Activated CD4-positive, alpha-beta T cell treated with anti-CD3 and anti-CD28 coated beads, Interleukin-10, Interleukin-2, amounts not matched to agents 100 ng/mL and 50 ng/mL, durations not matched to agents 16 hours and 8 hours (primary cell): ENCODE measurements around the gene SUN3.

Experiments used
- DNase-seq: peaks from one replicate; pipeline ENCODE4 v3.0.0-alpha.2; 2020

SUN3 gene

GRCh38 chr7:47973739-47974138, 55.2 kb downstream of the SUN3 start:
- DNase-seq, result no peak

GRCh38 chr7:47970761-47971160, 58.1 kb downstream of the SUN3 start:
- no peak for DNase-seq

DNA sequence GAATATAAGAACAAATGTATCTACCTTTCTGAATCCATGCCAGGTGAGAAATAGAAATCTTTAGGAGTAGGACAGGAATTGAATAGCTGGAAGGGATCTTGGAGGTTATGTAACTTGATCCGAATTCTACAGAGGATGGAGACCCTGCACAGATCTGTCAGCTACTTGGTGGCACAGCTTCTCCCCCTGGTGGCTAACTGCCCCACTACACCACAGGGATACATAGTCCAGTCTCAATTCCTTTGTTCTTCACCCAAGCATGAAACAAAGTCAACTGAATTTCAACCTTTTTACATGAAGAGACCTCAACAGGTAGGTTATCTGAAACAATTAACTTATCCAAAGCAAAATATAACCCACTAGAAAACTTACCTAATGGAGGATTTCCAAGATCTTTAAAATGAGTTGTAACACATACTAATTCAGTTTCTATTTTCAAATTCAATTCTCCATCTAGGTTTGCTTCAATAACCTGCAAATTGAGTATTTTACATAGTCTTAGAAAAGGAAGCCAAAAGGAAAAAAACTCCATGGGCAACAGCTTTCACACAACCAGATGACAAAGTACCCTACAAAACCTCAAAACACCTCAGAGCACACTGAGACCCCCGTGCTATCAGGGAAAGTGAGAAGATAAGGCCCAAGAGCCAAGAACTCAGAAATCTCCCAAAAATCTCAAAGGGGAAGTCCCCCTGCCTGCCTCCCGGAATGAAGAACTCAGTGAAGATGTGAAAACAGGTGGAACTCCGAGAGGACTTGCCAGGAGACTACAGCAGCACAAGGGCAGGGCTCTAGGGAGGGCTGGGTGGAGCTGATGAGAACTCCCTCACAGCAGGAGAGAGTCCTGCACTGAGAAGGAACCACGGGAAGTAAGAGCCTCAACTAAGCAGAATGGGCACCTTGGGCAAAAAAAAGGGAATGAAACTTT, 59.8 kb downstream of the SUN3 start:
- peak; percentile 68 for DNase-seq

- no peak for DNase-seq
These were observed 61.2 kb downstream of the SUN3 start for GRCh38 chr7:47967708-47968107.

DNA sequence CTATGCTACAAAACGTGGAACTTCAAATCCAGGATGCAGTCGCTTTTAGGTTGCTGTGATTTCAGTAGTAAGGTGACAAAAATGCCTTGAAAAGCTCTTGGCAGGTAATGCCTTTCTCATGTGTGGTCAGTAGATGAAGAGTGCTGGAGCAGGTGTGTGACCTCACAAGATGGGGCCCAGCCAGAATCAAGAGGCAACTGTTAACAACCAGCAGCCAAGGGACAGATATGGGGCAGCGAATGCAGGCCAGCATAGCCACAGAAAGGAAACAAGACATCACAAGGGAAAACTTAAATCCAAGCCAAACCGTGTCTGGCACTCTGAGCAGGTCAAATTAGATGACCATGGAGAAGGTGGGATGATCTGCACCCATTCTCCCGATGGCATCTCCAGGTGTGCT, 61.8 kb downstream of the SUN3 start:
- DNase-seq, result no peak

- no peak for DNase-seq
These were observed 63.5 kb downstream of the SUN3 start for GRCh38 chr7:47965456-47965855.

DNA sequence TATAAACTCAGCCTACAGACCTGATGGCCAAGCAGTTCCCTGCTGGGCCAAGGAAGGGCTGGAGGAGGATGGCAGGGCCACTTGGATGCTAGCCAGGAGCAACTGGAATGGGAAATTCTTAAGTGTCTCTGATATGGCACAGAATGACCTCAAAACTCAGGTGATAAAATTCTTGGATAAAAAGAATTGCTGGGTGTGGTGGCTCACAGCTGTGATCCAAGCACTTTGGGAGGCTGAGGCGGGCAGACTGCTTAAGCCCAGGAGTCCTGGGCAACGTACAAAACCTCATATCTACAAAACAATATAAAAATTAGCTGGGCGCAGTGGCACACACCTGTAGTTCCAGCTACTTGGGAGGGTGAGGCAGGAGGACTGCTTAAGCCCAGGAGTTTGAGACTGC, 66.6 kb downstream of the SUN3 start:
- DNase-seq, result no peak

GRCh38 chr7:47957156-47957555, 71.8 kb downstream of the SUN3 start:
- DNase-seq, result no peak

DNA sequence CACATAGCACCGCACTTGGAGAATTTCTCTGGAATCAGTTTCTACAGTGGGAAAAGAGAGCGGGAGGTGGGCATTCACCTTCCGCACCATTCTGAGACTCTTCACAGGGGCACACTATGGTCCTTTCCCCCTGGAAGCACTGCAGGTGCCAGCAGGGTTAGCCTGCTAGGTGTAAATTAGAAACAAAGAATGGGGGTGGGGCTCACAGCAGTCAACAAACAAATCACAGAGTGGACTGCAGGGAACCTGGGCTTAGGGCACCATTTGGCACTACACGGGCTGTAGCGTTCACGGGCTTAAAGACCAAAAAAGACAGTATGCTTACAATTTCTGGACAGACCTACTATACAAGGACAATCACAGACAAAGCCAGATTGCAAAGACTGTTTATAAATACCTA, 72.7 kb downstream of the SUN3 start:
- DNase-seq, result no peak

- DNase-seq, result no peak
These were observed 74.5 kb downstream of the SUN3 start for GRCh38 chr7:47954231-47954911.

GRCh38 chr7:47953822-47954221, 75.1 kb downstream of the SUN3 start:
- no peak for DNase-seq

DNA sequence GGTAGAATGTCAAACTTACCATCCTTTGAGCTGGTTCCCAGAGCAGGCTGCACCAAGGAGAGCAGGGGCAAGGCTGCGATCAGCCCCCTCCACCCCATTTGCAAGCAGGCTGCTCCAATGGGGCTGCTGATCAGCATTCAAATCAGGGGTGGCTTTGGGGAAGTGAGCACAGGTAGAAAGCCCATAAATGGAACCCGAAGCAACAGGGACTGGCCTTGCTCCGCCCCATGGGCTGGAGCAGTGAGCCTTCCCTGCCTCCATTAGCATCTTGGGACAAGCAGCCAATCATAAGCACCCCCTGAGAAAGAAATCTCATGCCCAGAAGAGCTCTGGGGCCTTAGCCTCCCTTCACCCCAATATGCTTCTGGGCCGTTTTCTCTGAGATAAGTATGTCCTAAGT, 76.7 kb downstream of the SUN3 start:
- DNase-seq, result no peak

DNA sequence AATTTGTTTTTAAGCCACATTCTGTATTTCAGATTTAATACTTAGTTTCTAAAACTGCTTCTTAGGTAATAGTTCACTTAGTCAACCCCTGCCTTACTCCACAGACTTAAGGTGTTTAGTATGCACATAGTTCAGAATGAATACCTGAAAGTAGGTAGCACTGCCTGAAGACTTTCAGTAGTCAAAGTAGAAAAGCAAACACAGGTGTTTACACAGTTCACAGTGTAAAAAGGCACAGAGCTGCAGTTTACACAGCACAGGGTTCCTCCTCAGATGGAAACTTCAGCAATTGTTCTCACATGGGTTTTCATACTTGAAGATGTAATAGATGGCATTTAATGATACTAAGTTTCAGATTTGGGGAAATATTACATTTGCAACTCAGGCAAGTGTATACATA, 77.5 kb downstream of the SUN3 start:
- DNase-seq, result no peak

GRCh38 chr7:47950714-47951113, 78.2 kb downstream of the SUN3 start:
- DNase-seq, result no peak

DNA sequence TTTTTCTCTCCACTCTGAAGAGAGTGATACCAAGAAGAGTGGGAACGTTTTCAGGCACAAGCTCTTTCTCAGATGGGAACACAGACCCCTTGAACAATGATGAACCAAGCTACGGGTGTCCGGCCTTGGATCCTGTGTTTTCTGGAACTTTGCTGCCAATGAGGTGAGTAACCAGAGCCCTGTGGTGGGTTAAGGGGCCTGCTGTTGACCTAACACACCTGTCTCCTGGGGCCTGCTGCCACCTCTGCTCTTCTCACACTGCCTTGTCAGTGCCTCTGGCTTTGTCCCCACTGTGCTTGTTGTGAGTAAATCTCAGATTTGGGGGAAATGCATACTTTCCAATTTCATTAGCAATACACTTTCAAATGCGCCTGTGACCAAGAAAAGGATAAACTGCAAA, 79.2 kb downstream of the SUN3 start:
- no peak for DNase-seq

DNA sequence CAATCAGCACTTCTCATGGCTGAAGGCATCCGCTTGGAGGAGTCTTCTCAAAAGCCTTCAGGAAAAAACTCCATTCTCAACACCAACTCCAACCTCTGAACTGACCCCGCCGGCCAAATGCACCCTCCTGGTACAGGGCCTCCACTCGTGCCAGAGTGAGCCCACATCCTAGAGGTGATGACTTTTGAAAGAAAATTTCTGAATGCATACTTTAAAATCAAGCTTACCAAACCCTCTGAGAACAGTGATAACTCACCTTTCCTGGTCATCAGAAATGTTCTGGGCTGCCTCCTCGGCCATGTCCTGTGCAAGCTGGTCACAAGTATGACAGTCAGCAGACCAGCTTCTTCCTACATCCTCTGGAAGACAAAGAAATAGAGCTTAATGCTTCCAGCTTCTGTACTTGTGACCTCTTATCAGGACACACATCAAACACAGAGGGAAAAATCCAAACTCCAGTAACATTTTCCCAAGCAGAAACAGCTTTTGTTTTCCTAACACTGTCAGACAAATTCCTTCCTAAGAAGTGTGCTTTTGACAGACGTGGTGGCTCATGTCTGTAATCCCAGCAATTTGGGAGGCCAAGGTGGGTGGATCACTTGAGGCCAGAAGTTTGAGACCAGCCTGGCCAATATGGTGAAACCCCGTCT, 80.6 kb downstream of the SUN3 start, which contains the start of gene PKD1L1:
TSS of gene PKD1L1 (minus strand) at position 326 of the 650 bp plus-strand sequence. CDS start at position 300, 26 bp downstream.
- no peak for DNase-seq

DNA sequence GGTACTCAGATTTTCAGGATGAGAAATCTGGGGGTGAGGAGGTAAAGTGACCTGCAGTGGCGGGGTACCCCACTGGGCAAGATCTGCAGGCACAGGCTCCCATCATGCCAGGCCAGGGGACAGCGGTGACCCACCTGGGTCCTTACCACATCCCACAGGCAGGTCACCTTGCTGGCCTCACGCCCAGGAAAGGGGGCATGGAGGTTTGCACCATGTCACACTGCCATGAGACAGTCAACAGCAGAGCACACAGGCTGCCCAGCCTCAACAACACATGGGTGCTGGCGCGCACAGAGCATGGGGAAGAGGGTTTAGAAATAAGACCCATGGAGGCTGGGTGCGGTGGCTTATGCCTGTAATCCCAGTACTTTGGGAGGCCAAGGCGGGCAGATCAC, 81.6 kb downstream of the SUN3 start:
- no peak for DNase-seq

GRCh38 chr7:47946581-47947354, 82.1 kb downstream of the SUN3 start:
- DNase-seq, result no peak

DNA sequence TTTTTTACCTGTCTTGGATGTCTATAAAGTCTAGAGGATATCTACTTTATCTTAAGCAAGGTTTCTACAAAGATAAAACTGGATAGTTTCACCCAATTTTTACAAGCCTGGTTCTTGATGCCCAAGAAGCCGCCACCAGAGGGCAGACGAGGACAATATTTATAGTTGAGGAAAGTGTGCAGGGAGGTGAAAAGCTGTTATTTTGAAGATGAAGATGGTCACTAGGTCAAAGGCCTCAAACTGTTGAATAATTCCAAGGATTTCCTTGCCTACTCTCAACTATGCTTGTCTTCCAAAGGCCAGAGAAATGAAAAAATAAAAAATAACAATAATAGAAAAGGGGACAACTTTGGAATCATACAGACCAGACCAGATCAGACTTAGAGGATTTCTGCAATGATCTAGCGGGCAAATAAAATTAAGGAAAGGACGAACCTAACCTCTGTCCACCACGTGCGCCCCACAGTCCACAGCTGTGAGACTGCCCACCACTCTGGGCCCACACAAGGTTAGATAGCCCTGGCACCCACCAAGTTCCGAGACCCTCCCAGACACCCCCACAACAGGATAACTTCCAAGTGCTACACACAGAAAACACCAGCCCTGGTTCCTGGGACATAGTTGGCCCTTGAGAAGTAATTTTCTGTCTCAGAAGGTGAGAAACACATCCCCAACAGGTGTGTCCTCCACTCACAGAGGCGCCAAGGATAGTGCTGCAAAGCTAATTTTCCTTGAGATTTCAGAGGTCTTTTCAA, 83.5 kb downstream of the SUN3 start:
- DNase-seq, result peak; percentile 71

- no peak for DNase-seq
These were observed 84.2 kb downstream of the SUN3 start for GRCh38 chr7:47944536-47945260.
